ENCODE results near the gene SSR2.
"Not testable (repeated sequence)": the region's sequence is repeated elsewhere in the genome, so short reads cannot be mapped to it uniquely, and the experiment has no call there.

The SSR2 gene

DNA sequence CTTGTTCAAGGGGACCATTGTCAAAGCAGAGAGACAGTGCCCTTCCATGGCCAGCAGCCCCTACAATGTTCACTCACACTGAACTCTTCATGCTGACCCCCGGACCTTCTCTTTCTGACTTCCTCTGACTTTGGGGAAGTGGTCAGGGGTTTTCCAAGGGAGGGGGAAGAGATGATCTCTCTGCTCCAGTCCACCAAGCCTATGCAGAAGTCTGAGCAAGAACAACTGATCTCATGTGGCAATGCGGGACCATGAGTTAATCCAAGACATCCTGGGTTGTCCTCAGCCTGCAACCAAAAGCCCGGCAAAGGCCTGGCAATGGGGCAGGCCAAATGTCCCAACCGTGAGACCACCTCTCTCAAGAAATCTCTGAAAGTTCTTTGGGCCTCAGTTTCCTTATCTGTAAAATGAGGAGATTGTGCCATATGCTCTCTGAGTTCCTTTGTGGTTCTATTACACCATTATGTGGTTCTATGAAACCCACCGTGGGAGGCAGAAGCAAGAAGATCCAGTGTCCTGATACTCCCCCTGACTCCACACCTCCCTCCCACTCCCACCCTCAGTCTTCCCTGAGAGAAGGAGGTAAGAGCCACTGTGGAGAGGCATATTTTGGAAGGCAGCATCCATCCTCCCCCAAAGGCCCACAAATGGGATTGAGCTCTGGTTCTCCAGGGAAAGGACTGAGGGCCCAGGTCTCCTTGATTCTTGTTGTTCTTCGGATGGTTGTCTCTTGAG, 30.6 kb downstream of the SSR2 start:
- DNase-seq = no peak

- peak; percentile 90 for DNase-seq
Measured at GRCh38 chr1:155989242-155990004, 31.3 kb downstream of the SSR2 start.

DNA sequence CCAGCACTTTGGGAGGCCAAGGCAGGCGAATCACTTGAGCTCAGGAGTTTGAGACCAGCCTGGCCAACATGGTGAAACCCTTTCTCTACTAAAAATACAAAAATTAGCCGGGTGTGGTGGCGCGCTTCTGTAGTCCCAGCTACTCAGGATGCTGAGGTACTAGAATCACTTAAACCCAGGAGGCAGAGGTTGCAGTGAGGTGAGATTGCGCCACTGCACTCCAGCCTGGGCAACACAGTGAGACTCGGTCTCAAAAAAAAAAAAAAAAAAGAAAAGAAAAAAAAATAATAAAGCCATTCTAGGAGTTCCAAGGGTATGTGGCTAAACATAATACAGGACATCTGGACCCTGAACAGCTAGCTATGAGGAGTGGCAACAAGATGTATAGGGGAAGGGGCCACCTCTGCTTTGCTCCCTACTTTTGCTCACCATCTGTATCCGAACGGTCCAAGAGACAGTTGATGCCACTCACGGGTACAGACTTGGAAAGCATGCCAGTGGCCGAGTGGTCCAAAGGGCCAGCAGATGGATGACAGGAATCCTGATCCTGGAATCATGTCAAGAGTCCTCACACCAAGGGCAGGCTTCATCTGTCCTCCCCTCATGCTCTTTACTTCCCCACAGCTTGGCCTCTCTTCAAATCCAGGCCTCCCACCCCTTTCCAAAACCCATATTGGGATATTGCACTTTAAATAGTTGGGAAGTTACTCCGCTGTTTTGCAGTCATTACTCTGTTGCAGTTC, 35.7 kb downstream of the SSR2 start:
- not testable (repeated sequence) for DNase-seq

DNA sequence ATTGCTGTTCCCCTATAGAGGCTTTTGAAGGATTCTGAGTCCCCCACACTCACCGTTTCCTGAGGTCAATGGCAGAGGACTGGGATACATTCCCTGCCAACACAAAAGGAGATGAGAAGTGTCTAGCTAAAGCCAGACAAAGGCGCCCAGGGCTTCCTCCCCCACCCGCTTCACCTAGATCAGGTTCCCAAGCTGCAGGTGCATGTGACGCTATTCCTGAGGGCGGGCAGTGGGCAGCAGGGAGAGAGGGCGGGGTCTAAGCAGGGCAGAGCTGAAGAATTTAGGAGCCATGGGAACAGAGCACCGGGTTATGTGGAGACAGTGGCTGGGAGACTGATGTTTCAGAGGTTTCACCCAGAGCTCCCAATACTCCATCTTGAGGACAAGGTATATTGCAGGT, 36.4 kb downstream of the SSR2 start:
- no peak for DNase-seq

DNA sequence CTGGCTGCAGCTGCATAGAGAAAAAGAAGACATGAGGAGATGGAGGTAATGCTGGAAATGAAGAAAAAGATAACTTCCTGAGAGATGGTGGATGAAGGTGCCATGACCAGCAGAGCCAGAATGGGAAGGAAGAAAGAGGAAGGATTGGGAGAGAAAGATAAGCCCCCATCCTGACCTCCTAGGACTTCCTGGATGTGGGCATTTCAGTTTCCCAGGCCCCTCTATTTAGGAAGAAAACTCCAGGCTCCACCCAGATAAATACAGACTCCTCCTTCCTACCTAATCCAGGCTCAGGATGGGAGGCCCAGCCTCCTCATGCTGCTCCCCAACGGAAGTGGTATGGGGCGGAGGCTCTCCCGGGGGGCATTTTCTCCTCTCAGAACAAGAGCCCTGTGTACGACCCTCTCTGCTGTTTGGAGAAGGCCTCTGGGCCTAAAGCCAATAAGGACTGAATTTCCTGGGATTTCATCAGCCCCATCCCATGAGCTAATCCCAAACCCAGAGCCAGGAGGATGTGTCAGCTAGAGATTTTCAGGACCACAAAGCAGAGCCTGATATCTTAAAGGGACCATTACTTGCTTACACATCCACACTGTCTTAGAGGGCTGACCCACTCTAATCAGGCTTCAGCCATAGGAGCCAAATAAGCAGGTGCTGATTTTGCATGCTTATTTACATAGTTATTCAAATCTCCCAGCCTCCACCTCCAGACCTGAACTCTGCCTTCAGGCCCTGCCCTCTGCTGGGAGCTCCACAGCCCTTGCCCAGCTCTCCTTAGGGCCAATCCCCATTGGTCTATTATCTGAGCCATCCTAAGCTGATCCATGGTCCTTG, 37.3 kb downstream of the SSR2 start:
- no peak for DNase-seq

GRCh38 chr1:155982106-155982505, 38.6 kb downstream of the SSR2 start:
- no peak for DNase-seq

GRCh38 chr1:155981266-155982088, 39.3 kb downstream of the SSR2 start:
- DNase-seq = no peak

DNA sequence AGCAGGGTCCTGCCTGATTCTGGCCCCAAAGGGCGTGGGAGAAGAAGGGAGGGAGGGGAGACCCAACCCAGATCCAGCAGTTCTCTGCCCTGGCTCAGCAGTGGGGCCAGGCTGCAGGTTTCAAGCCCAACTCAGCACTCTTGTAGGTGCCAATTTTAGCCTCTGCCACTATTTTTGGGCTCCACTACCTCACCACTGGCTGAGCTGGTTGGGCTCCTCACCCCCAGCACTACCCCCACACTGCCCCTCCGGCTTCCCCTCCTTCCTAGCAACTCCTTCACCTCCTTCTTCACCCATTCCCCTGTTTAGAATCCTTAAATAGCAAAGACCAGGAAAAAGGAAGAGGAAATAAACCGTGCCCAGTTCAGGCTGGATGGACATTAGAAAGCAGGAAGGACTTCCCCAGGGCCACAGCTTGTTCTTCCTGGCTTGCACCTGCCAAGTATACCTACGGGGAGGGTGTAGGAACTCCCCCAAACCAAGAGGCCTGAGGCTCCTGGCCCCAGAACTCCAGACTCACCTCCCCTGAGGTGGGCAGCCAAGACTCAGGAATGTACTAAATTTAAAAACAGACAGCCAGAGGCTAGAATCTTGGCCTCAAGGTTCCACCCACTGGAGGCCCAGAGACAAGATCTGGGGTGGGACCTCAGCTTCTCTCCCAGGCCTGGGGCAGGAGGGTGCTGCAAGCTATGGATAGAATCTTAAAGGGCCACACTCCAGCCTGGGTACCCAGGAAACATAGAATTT, 41.0 kb downstream of the SSR2 start:
- DNase-seq = no peak

GRCh38 chr1:155978973-155979429, 41.8 kb downstream of the SSR2 start:
- no peak for DNase-seq

DNA sequence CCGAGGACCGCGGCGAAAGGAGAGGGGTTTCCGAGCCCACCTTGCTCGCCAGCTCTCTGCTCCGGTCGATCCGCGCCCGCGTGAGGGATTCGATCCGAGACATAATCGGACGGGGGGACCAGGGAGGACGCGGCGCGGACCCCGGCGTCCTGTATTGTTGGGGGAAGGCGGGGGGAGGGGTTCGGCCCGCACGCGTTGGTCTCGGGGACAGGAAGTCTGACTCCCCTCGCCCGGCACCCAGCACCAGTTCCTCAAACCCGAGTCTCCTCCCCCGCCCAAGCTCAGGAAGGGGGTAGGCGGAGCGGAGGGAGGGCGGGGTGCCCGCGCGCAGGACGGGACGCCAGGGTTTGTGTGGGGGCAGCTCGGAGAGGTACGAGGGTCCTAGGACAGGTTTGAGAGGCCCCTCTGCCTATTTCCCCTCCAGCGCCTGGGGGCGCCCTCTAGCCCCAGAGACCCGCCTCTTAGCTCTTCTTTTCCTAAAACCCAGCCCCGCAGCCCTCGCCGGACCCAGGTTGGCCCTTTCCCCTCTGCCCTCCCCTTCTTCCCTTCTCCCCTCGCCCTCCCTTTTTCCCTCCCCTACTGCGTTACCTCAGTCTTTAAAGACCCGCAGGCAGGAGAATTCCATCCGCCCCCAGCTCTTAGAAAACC, 42.3 kb downstream of the SSR2 start, which contains the start of gene ARHGEF2:
TSS of gene ARHGEF2 (minus strand) at position 223 of the 648 bp plus-strand sequence. CDS start at position 103, 120 bp downstream.
- DNase-seq = peak; percentile 83

GRCh38 chr1:155977690-155978324, 42.9 kb downstream of the SSR2 start:
- DNase-seq = no peak

DNA sequence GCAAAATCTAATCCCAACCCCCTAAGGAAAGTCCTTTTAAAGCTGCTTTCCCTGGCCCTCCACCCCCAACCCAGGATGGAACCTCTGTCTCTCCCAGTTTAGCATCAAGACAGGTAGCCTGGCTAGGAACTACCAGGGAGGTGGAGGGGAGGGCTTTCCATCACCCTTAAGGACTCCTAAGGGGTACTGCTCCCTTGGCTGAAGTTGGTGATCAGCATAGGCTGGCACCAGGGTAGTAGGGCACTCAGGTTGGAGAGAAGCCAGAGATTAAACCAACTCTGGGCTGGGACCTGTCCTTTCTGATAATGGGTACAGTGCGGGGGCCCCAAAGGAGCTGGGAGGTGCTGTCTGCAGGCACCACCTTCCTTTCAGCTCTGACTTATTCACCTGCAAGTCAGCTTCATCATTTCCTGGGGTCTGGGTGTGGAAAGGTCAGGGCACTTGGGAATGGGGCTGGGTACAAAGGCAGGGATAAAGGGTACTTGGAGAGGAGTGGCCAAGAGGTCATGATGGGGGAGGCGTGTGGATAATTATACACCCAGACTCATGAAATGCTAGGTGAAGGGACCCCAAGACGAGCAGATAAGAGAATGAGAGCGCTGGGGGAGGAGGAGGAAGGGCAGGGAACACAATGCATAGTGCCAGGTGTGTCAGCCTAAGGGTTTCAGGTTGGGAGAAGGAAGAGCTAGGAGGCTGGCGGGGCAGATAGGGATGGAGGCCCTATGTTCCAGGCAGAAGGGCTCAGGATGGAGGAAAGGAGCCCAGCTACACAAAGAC, 43.6 kb downstream of the SSR2 start:
- peak; percentile 26 for DNase-seq

GRCh38 chr1:155976062-155976912, 44.5 kb downstream of the SSR2 start:
- DNase-seq = peak; percentile 97

GRCh38 chr1:155975375-155976061, 45.2 kb downstream of the SSR2 start:
- peak; percentile 51 for DNase-seq

DNA sequence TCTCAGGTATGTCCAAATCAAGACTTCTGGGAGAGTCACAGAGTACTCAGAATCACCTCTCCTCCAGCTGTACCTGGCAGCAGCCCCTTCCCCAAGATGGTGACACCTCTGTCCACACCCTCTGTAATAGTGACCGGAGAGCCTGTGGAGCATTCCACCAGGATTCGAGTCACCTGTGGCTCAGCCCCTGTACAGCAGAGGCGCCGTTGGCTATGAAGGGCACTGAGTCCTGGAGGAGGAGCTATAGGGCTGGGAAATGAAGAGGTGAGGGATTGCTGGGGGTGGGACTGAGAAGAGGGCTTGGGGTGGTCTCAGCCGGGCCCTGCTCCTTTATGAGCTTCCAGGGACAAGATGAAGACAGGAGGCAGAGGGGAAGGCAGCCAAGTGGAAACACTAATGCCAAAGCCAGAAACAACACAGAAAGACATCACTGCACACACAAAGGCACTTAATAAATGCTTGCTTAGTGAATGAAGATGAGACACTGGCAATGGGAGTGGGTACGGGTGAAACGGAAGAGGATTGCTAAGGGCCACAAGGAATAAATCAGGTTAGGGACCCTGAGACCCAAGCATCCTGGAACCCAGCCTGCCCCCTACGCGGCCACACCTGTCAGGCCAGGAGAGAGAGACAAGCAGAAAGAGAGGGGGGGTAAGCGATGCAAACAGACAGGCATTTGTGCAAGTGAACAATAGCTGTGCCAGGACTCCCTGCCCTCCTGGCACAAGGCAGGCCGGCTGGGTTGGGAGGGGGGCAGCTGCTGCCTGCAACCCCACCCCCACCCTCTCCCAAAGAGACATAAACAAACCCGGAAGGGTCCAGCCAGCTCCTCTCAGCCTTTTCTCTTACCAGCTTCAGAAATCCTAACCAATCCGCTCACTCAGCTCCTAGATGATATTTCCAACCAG, 46.3 kb downstream of the SSR2 start:
- DNase-seq = peak; percentile 52

DNA sequence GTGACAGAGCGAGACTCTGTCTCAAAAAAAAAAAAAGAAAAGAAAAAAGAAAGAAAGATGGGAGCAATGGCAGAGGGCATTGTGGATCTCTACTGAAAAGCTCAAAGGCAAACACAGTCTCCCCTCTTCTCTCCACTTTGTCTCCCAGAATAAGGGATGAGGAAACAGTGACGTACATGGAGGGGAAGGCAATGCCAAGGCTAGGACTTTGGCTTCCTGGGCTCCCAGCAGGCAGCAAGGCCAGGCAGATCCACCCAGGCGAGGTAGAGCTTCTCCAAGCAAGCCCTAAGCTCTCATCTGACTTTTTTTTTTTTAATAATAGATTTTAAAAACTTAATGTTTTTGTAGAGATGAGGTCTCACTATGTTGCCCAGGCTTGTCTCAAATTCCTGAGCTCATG, 47.0 kb downstream of the SSR2 start:
- no peak for DNase-seq

All from NCI-H1694 treated with DMSO at 0.1 percent for 48 hours (cell line).